NT2/D1 (cell line): Measurements from ENCODE around the gene GRIN3B.

Experiments used
- DNase-seq: peaks from one replicate; pipeline ENCODE4 v3.0.0-alpha.2; 2011; ENCODE audit warnings: low read depth, low spot score
- H3K27me3 ChIP-seq: 2 replicates; pipeline ENCODE4 v1.6.0; 2011; ENCODE audit warnings: mild to moderate bottlenecking; ENCODE audit not compliant: insufficient read length, insufficient read depth
- H3K36me3 ChIP-seq: 2 replicates; pipeline ENCODE4 v1.6.1; 2011; ENCODE audit warnings: mild to moderate bottlenecking, low read length, mixed read lengths; ENCODE audit not compliant: insufficient read depth, insufficient read length
- H3K4me1 ChIP-seq: 2 replicates; pipeline ENCODE4 v1.5.1; 2011; ENCODE audit not compliant: insufficient read depth, insufficient read length
- H3K4me3 ChIP-seq: 2 replicates; pipeline ENCODE4 v1.5.1; 2011; ENCODE audit warnings: low read depth; ENCODE audit not compliant: insufficient read length
- H3K9ac ChIP-seq: 2 replicates; pipeline ENCODE4 v1.6.0; 2011; ENCODE audit warnings: low read depth; ENCODE audit not compliant: insufficient read length
- H3K9me3 ChIP-seq: 2 replicates; pipeline ENCODE4 v1.5.1; 2011; ENCODE audit warnings: mild to moderate bottlenecking, low read length; ENCODE audit not compliant: insufficient read depth
- SUZ12 ChIP-seq: IDR thresholded peaks from 2 replicates; pipeline ENCODE4 v1.6.1; 2011; ENCODE audit not compliant: insufficient read length, insufficient read depth; ENCODE audit errors: extremely low read depth
- YY1 ChIP-seq: IDR thresholded peaks from 2 replicates; pipeline ENCODE4 v1.6.1; 2011; ENCODE audit not compliant: insufficient read length, insufficient read depth
- ZNF274 ChIP-seq: IDR thresholded peaks from 2 replicates; pipeline ENCODE4 v1.6.1; 2011; ENCODE audit warnings: mild to moderate bottlenecking, low read depth, low read length

GRIN3B gene

GRCh38 chr19:1040476-1041271 lies 40.5 kb downstream of the GRIN3B start:
- peak; percentile 92 for DNase-seq
- TF ChIP-seq YY1 (no peak), ZNF274 (no peak), SUZ12 (no peak)
- Histone ChIP-seq H3K36me3 (peaks cover 41% of the 10 kb centered on the region), H3K9ac (peak overlapping the region; percentile 93), H3K4me1 (peaks cover 22% of the 10 kb centered on the region), H3K9me3 (no peaks in the 10 kb centered on the region; the same call in 1 of the 2 replicates), H3K27me3 (no peaks in the 10 kb centered on the region), H3K4me3 (peak overlapping the region; percentile 89)

DNA sequence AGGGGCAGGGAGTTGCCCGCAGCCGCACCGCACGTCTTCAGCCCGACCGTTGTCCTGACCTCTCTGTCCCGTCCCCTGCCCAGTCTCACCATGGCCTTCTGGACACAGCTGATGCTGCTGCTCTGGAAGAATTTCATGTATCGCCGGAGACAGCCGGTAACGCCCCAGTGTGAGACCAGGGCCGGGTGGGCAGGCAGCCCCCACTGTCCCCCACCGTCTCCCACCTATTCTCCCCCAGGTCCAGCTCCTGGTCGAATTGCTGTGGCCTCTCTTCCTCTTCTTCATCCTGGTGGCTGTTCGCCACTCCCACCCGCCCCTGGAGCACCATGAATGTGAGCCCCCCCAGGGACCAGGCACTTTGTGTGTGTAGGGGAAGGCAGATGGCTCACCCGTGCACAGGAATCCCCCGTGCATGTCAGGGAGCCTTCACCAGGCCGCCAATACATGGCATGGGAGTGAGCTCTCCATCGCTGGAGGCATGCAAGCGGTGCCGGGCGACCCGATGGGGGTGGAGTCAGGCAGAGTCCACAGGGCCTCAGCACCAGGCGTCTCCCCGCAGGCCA lies 41.1 kb downstream of the GRIN3B start:
- Histone ChIP-seq H3K9ac (peak overlapping the region; percentile 23), H3K4me3 (peak overlapping the region; percentile 89)
- TF ChIP-seq SUZ12 (no peak), ZNF274 (no peak), YY1 (no peak)

GRCh38 chr19:1041835-1042685 lies 41.8 kb downstream of the GRIN3B start:
- Histone ChIP-seq H3K9ac (no peak overlapping the region), H3K9me3 (no peaks in the 10 kb centered on the region; the same call in 1 of the 2 replicates), H3K36me3 (peaks cover 29% of the 10 kb centered on the region), H3K4me1 (peaks cover 22% of the 10 kb centered on the region), H3K4me3 (no peak overlapping the region), H3K27me3 (no peaks in the 10 kb centered on the region)
- DNase-seq = no peak
- TF ChIP-seq YY1 (no peak), ZNF274 (no peak), SUZ12 (no peak)

More for the DNA sequence above, 41.1 kb downstream of the GRIN3B start:
- no peaks in the 10 kb centered on the region for H3K27me3 ChIP-seq
- H3K4me1 ChIP-seq = peaks cover 22% of the 10 kb centered on the region
- DNase-seq = no peak
- no peaks in the 10 kb centered on the region; the same call in 1 of the 2 replicates for H3K9me3 ChIP-seq
- peaks cover 35% of the 10 kb centered on the region for H3K36me3 ChIP-seq

DNA sequence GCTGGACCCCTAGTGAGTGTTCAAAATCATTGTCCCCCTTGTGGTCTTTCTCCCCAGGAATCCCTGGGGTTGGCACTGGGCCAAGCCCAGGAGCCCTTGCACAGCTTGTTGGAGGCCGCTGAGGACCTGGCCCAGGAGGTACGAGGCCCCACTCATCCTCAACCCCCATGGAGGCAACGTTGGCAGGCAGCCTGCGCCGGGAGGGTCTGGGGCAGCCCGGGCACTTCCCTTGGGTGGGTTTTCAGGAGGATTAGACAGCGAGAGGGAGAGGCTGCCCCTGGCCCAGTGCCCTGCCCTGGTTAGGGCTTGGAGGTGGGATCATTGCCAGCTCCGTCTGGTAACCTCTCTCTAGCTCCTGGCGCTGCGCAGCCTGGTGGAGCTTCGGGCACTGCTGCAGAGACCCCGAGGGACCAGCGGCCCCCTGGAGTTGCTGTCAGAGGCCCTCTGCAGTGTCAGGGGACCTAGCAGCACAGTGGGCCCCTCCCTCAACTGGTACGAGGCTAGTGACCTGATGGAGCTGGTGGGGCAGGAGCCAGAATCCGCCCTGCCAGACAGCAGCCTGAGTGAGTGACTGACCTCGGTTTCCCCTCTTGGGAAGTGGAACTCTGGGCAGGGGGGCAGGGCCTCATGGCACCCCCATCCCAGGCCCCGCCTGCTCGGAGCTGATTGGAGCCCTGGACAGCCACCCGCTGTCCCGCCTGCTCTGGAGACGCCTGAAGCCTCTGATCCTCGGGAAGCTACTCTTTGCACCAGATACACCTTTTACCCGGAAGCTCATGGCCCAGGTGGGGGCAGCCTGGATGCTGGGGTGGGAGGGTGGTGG lies 42.7 kb downstream of the GRIN3B start:
- no peak overlapping the region for H3K9ac ChIP-seq
- DNase-seq = no peak

DNA sequence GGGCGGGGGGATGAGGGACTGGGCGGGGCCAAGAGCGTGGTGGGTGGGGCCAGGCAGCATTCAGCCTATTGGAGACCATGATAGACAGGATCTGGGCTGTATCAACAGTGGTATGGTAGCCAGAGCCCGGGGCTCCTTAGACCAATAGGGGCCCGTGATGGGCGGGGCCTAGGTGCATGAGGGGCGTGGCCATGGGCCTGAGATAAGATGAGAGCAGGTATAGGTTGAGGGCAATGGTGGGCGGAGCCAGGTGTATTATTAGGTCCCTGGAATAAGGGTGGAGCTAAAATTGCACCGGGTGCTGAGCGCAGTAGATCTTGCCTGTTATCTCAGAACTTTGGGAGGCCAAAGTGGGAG lies 45.0 kb downstream of the GRIN3B start:
- Histone ChIP-seq H3K9me3 (no peaks in the 10 kb centered on the region; the same call in 1 of the 2 replicates), H3K36me3 (peaks cover 8% of the 10 kb centered on the region), H3K4me3 (no peak overlapping the region), H3K4me1 (peaks cover 14% of the 10 kb centered on the region), H3K9ac (no peak overlapping the region), H3K27me3 (no peaks in the 10 kb centered on the region)
- no peak for TF ChIP-seq SUZ12
- TF ChIP-seq ZNF274 = no peak
- TF ChIP-seq YY1 = no peak
- no peak for DNase-seq

More for the DNA sequence above, 42.7 kb downstream of the GRIN3B start:
- H3K27me3 ChIP-seq = no peaks in the 10 kb centered on the region
- peaks cover 23% of the 10 kb centered on the region for H3K36me3 ChIP-seq
- H3K4me1 ChIP-seq = peaks cover 20% of the 10 kb centered on the region
- H3K9me3 ChIP-seq = no peaks in the 10 kb centered on the region; the same call in 1 of the 2 replicates
- no peak for TF ChIP-seq SUZ12
- TF ChIP-seq ZNF274 = no peak
- no peak for TF ChIP-seq YY1
- no peak overlapping the region for H3K4me3 ChIP-seq

- Histone ChIP-seq H3K27me3 (no peaks in the 10 kb centered on the region), H3K4me3 (no peak overlapping the region), H3K36me3 (peaks cover 8% of the 10 kb centered on the region), H3K9ac (no peak overlapping the region), H3K4me1 (peaks cover 12% of the 10 kb centered on the region), H3K9me3 (no peaks in the 10 kb centered on the region; the same call in 1 of the 2 replicates)
- no peak for DNase-seq
- TF ChIP-seq ZNF274 = no peak
- no peak for TF ChIP-seq YY1
- no peak for TF ChIP-seq SUZ12
Measured at GRCh38 chr19:1046117-1046626, 46.0 kb downstream of the GRIN3B start.
